Activated CD8-positive, alpha-beta memory T cell treated with anti-CD3 and anti-CD28 coated beads for 24 hours (primary cell): ENCODE results near the gene FBH1.
"Not testable (repeated sequence)": the region's sequence is repeated elsewhere in the genome, so short reads cannot be mapped to it uniquely, and the experiment has no call there.

Source experiments
- DNase-seq: peaks from one replicate; pipeline ENCODE4 v3.0.0-alpha.2; 2020

FBH1 gene

DNA sequence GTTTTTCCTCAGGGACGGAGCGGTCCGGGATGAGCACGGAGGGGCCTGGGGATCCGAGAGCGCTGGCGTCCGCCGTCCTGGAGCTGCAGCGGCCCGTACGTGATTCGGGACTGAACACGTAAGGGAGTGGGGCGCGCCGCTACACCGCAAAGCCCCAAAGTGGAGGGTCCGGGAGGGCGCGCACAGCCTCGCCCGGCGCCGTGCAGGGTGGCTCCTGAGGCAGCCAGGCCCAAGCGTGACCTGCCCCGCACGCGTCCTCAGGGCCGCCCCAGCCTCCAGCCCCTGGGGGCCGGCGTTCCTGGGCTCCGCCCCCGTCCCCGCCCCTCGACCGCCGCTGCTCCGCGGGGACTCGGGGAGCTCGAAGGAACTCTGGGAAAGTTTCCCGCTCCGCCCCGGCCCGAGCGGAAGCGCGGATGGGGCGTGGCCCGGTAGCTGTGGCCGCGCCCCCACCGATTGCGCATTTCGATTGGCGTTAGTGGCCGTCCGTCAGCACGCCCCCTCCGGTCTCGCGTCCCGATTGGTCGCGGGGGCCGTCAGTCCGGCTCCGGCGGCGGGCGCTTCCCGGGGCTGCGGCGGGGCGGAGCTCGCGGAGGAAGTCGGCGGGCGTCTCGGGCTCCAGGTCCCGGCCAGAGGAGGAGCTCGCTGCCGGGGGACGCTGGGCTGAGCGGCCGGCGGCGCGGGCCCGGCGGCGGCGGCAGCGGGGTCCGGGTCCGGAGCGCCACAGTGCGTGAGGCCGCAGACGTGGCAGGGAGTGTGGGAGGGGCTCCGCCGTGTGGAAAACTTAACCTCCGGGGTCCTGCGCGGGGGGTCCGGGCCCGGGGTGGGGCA is at the start of gene FBH1, which contains the start of gene ANKRD16:
Gene FBH1 (plus strand): TSS at position 620 of the 828 bp plus-strand sequence. CDS start 103 bp downstream, at position 723.
Gene ANKRD16 (minus strand): TSS at position 270 of the 828 bp plus-strand sequence. CDS start 539 bp downstream, outside the sequence.
- DNase-seq, result peak; percentile 100

- DNase-seq, result no peak
Measured at GRCh38 chr10:5840314-5841307, 49.4 kb upstream of the FBH1 start.

GRCh38 chr10:5841965-5842364 is 48.1 kb upstream of the FBH1 start:
- no peak for DNase-seq

- DNase-seq, result no peak
Measured at GRCh38 chr10:5843686-5844344, 46.2 kb upstream of the FBH1 start.

- DNase-seq, result no peak
Measured at GRCh38 chr10:5844345-5845055, 45.5 kb upstream of the FBH1 start.

DNA sequence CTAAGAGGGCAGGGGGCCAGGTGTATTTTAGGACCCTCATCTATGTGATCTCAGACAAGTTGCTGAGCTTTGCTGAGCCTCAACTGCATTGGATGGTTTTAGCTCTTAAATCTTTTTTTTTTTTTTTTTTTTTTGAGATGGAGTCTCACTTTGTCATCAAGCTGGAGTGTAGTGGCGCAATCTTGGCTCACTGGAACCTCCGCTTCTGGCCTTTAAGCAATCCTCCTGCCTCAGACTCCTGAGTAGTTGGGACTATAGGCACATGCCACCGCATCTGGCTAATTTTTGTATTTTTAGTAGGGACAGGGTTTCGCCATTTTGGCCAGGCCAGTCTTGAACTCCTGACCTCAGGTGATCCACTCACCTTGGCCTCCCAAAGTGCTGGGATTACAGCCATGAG is 43.4 kb upstream of the FBH1 start:
- DNase-seq, result not testable (repeated sequence)

DNA sequence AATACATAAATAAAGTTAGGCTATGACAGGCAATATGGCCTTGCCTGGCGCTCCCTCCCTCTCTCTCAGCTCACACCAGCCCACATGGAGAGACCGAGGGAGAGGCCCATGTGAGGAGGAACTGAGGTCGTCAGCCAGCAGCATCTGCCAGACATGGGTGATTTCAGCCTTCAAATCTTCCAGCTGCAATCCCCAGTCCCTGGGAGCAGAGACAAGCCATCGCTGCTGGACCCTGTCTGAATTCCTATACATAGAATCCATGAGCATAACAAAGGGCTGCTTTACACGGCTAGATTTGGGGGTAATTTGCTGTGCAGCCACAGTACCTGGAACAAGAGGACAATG is 35.9 kb upstream of the FBH1 start:
- DNase-seq, result no peak

DNA sequence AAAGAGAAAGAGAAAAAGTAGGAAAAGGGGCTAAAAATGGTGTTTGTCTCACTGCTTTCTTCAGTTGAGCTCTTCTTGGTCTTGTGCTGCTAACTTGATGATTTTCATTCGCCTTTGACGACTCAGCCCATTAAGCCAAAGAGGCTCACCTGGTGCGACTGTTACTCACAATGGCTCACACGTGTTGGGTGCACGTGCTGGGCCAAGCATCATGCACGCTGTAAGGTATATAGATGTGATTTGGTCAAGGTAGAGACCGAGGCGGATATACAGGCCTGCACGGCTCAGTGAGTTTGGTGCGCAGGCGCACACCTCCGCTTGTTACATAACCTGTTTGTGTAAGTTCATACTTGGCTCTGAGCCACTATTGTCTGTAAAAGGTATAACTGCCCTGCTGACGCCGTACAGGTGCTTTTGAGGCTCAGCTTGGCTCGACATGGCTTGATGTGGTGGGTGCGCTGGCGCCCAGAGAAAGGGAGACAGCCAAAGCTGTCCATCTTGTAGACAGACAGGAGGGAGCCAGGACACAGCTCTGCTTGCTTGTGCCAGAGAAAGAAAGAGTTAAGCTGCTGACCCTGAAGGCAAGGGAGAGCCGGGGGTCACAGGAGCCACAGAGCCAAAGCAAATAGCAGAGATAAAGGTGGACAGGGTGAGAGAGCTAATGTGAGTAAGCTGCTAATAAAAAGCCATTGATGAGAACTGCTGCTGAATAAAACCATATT is 33.9 kb upstream of the FBH1 start:
- no peak for DNase-seq

- no peak for DNase-seq
Measured at GRCh38 chr10:5856701-5857004, 33.4 kb upstream of the FBH1 start.

- no peak for DNase-seq
Measured at GRCh38 chr10:5858811-5859210, 31.2 kb upstream of the FBH1 start.

DNA sequence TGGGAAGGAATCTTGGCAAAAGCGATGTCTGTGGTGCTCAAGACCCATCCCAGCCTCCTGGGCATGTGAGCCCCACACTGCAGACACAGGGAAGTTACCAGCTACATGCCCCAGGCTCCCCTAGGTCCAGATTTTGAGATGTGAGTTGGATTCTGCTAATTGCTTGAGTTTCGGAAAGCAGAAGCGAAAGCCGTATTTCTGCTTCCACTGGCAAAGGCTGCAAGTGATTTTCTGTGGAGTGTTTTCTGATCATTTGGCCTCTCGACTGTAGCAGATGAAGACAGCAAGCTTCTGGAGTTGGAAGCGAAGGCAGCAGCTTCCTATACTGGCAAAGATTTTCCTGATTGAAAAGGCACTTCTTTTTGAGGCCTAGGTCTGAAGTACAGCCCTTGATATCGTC is 30.0 kb upstream of the FBH1 start:
- DNase-seq, result no peak

GRCh38 chr10:5862360-5862961 is 27.6 kb upstream of the FBH1 start:
- DNase-seq, result peak; percentile 40

- DNase-seq, result not testable (repeated sequence)
Measured at GRCh38 chr10:5862981-5863685, 26.9 kb upstream of the FBH1 start.

DNA sequence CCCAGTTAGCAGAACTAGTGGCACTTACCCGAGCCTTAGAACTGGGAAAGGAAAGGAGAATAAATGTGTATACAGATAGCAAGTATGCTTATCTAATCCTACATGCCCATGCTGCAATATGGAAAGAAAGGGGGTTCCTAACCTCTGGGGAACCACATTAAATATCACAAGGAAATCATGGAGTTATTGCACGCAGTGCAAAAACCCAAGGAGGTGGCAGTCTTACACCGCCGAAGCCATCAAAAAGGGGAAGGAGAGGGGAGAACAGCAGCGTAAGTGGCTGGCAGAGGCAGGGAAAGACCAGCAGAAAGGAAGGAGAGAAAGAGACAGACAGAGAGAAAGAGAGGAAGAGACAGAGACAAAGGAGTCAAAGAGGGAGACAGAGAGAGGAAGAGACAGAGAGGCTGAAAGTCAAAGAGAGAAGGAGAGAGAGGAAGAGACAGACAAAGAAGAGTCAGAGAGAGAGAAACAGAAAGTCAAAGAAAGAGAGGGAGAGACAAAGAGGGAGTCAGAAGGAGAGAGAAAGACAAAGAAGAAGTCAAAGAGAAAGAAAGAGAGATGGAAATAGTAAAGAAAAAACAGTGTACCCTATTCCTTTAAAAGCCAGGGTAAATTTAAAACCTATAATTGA is 23.5 kb upstream of the FBH1 start:
- DNase-seq, result peak; percentile 1

DNA sequence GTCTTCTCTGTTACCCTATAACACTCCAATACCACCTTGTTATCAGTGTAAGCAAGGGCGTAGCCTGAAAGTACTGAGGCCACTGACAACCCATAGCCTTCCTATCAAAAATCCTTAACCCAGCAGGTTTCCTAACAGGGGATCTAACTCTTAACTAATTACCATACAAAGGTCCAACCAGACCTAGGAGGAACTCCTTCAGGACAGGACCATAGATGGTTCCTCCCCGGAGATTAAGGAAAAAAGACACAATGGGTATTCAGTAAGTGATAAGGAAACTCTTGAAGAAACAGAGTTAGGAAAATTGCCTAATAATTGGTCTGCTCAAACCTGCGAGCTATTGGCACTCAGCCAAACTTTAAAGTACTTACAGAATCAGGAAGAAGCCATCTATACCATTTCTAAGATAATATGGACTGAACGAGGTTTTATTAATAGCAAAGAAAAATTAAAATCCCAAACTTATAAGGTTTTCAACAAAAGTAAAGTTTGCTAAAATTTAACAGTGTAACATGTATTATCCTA is 22.9 kb upstream of the FBH1 start:
- DNase-seq, result not testable (repeated sequence)

DNA sequence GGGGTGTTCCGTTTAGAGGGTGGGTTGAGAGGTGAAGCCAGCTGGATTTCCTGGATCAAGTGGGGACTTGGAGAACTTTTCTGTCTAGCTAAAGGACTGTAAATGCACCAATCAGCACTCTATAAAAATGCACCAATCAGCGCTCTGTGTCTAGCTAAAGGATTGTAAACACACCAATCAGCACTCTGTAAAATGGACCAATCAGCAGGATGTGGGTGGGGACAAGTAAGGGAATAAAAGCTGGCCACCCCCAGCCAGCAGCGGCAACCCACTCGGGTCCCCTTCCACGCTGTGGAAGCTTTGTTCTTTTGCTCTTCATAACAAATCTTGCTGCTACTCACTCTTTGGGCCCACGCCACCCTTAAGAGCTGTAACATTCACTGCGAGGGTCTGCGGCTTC is 21.7 kb upstream of the FBH1 start:
- DNase-seq, result peak; percentile 21

- no peak for DNase-seq
Measured at GRCh38 chr10:5869156-5869555, 20.9 kb upstream of the FBH1 start.

GRCh38 chr10:5871596-5871995 is 18.4 kb upstream of the FBH1 start:
- DNase-seq, result peak; percentile 21

DNA sequence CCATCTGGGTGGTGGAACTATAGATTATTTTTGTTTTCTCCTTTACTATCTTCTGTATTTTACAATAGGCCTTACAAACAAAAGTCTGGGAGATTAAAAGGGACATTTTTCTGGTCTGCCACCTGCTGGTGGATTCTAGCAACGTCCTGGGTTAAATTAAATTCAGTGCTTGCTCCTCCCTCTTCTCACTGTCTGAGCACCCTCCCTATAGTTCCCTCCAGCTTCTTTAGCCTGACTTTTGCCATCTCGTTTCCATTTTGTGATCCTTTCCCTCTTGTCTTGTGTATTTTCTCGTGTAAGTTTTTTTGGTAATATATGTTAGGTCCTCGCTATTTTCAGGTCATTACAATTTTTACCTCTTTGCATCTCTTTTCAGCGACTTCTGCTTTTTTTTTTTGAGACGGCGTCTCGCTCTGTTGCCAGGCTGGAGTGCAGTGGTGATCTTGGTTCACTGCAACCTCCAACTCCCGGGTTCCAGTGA is 16.5 kb upstream of the FBH1 start:
- DNase-seq, result peak; percentile 84
